ENCODE data around the gene NEK6. TPM values are rescaled to one million over a fixed set of nuclear protein-coding genes. Genes with fewer than 3 reads are reported as not detected.

Gene NEK6
- total RNA-seq, 6 donors from 2014 or later: 33.8 to 144 (median 59.7) TPM

GRCh38 chr9:124266826-124267201 lies 9.1 kb downstream of the NEK6 start:
- H3K36me3 ChIP-seq: peaks cover 0 to 3% (median 0%) of the 10 kb centered on the region in 4 donors
- no peak for ATAC-seq (ENCODE audit: low FRiP score in 2 of 2)
- TF ChIP-seq POLR2A (IDR thresholded peaks at IDR 0.05) (no peak), EP300 (IDR thresholded peaks at IDR 0.05) (no peak), CTCF (IDR thresholded peaks at IDR 0.05) (no peak), POLR2AphosphoS5 (IDR thresholded peaks at IDR 0.05) (no peak)
- no peaks in the 10 kb centered on the region for H3K9me3 ChIP-seq
- peaks cover 81 to 93% (median 84%) of the 10 kb centered on the region in 4 donors for H3K4me1 ChIP-seq
- no peaks in the 10 kb centered on the region for H3K27me3 ChIP-seq
- no peak overlapping the region for H3K4me3 ChIP-seq
- 57 to 58% methylated on average over 2 of the region's 2 CpGs for WGBS, 2 donors
- DNase-seq: no peak
- peak overlapping the region; percentile 68 to 93 (median 78) for H3K27ac ChIP-seq

DNA sequence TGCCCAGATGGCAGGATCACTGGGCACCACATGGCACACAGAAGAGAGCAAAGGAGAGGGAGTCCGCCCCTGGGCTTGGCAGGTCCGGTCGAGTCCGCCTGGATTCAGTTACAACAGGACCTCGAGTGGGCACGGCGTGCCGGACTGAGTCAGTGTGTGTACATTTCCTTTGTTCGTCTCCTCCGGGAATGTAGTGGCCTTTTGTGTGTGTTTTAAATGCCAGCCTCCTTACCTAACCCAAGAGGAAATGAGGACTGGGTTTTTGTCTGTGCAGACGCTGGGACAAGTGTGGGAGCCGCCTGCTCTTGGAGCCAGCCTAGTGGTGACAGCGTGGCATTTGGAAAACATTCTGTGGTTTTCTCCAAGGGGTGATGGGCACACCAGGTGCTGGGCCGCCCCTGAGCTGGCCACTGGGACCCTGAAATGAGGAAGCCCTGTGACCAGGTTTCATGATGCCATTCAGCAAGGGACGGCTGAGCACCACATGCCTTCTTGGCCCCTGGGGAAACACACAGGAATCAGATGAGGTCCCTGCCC lies 9.6 kb downstream of the NEK6 start:
- H3K9me3 ChIP-seq: no peaks in the 10 kb centered on the region
- ATAC-seq (ENCODE audit: low FRiP score in 2 of 2) (peak; percentile 57 to 91), DNase-seq (peak; percentile 84 to 92)
- H3K27me3 ChIP-seq: no peaks in the 10 kb centered on the region
- H3K4me3 ChIP-seq: no peak overlapping the region
- peak overlapping the region; percentile 68 to 93 (median 78) for H3K27ac ChIP-seq
- peaks cover 0 to 3% (median 0%) of the 10 kb centered on the region in 4 donors for H3K36me3 ChIP-seq
- TF ChIP-seq POLR2A (IDR thresholded peaks at IDR 0.05): peak in 2 of 4 donors; percentile 46 to 65
- TF ChIP-seq POLR2AphosphoS5 (IDR thresholded peaks at IDR 0.05): peak; percentile 75 to 85
- peak in 4 of 6 experiments; percentile 18 to 56 (median 34) for TF ChIP-seq CTCF (IDR thresholded peaks at IDR 0.05)
- TF ChIP-seq EP300 (IDR thresholded peaks at IDR 0.05): peak in 3 of 4 donors; percentile 14 to 97 (median 76)
- WGBS, 2 donors: 36 to 54% methylated on average over 10 to 15 of the region's 15 CpGs
- H3K4me1 ChIP-seq: peaks cover 78 to 94% (median 84%) of the 10 kb centered on the region in 4 donors

GRCh38 chr9:124268248-124268647 lies 10.5 kb downstream of the NEK6 start:
- TF ChIP-seq CTCF (IDR thresholded peaks at IDR 0.05): no peak
- no peak for TF ChIP-seq POLR2AphosphoS5 (IDR thresholded peaks at IDR 0.05)
- WGBS, 2 donors: 90 to 91% methylated on average over 3 of the region's 3 CpGs
- no peak overlapping the region for H3K4me3 ChIP-seq
- DNase-seq (no peak), ATAC-seq (ENCODE audit: low FRiP score in 2 of 2) (no peak)
- peaks cover 72 to 94% (median 80%) of the 10 kb centered on the region in 4 donors for H3K4me1 ChIP-seq
- peaks cover 0 to 3% (median 0%) of the 10 kb centered on the region in 4 donors for H3K36me3 ChIP-seq
- peak overlapping the region in 3 of 4 donors; percentile 68 to 93 (median 78) for H3K27ac ChIP-seq
- H3K9me3 ChIP-seq: no peaks in the 10 kb centered on the region
- no peaks in the 10 kb centered on the region for H3K27me3 ChIP-seq

GRCh38 chr9:124268661-124269060 lies 10.9 kb downstream of the NEK6 start:
- Histone ChIP-seq H3K9me3 (no peaks in the 10 kb centered on the region), H3K4me3 (no peak overlapping the region), H3K27ac (peak overlapping the region in 2 of 4 donors; percentile 78 to 93), H3K36me3 (no peaks in the 10 kb centered on the region), H3K4me1 (peaks cover 68 to 91% (median 76%) of the 10 kb centered on the region in 4 donors), H3K27me3 (no peaks in the 10 kb centered on the region)
- WGBS, 2 donors: 91 to 92% methylated on average over 13 of the region's 13 CpGs
- ATAC-seq (ENCODE audit: low FRiP score in 2 of 2): no peak
- DNase-seq: no peak
- TF ChIP-seq POLR2A (IDR thresholded peaks at IDR 0.05): no peak
- no peak for TF ChIP-seq CTCF (IDR thresholded peaks at IDR 0.05)
- TF ChIP-seq POLR2AphosphoS5 (IDR thresholded peaks at IDR 0.05): no peak
- no peak for TF ChIP-seq EP300 (IDR thresholded peaks at IDR 0.05)

DNA sequence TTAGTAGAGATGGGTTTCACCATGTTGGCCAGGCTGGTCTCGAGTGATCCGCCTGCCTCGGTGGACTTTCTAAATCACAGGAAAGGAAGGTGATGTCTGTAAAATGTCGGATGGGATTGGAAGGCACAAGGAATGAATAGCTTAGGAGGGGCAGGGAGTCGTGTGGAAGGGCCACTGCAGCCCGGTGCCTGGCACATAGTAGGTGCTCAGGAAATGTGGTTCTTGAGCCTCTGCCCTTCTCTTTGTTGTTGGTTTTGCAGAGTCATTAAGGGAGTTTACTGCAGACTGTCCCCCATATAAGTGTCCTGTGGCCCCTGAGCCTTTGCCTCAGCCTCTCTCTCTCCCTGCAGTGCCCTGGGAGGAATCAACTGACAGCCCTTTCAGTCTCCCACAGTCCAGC lies 11.8 kb downstream of the NEK6 start:
- TF ChIP-seq POLR2AphosphoS5 (IDR thresholded peaks at IDR 0.05) (no peak), EP300 (IDR thresholded peaks at IDR 0.05) (no peak), CTCF (IDR thresholded peaks at IDR 0.05) (no peak), POLR2A (IDR thresholded peaks at IDR 0.05) (no peak)
- Histone ChIP-seq H3K27ac (peak overlapping the region in 1 of 4 donors; percentile 78), H3K4me3 (no peak overlapping the region), H3K27me3 (no peaks in the 10 kb centered on the region), H3K9me3 (no peaks in the 10 kb centered on the region), H3K4me1 (peaks cover 59 to 87% (median 71%) of the 10 kb centered on the region in 4 donors), H3K36me3 (no peaks in the 10 kb centered on the region)
- no peak for DNase-seq
- no peak for ATAC-seq (ENCODE audit: low FRiP score in 2 of 2)
- 94 to 97% methylated on average over 6 of the region's 6 CpGs for WGBS, 2 donors

Measured in upper lobe of left lung (tissue), 6 donors.